Measurements from ENCODE around the gene ZFAND4.

- TF ChIP-seq CTCF (IDR thresholded peaks at IDR 0.05) (no peak), POLR2A (IDR thresholded peaks at IDR 0.05) (no peak)
Measured at GRCh38 chr10:45652511-45652910, 20.1 kb downstream of the ZFAND4 start.
